Activated CD8-positive, alpha-beta memory T cell treated with anti-CD3 and anti-CD28 coated beads for 48 hours (primary cell): ENCODE data around the gene TIMM17B.

Experiments used
- DNase-seq, 3 experiments: peaks; one replicate each; pipeline ENCODE4 v3.0.0-alpha.2; 2020; ENCODE audit warnings: low read depth in 2 of 3, low spot score in 2 of 3

The TIMM17B gene

DNA sequence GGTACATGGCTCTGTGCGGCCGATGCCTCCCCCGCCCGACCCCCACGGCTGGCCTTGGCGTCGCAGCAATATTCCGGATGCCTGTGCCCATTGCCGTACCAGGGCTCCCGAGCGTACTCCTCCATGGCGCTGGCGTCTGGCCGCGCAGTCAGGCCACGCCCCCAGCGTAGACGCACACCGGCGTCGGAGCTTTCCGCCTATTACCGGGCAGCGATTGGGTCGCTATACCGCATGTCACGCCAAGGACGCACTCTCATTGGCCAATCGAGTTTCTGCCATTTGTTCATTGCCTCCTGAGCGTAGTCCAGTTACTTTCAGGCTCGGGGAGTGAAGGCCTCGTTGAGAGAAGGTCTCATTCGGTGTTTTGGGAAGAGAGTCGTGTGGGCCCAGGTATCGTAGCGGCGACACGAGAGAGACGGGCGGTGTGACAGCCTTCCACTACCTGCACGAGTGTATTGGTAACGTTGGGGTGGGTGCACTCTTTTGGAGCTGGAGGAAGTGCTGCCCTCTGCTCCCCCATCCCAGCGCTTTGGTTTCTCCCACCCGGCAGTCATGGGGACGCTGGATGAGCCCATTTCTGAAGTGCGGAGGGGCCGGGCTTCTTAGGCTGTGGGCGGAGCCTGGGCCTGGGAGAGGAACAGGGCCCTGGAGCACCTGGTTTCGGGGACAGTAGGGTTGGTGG is at the start of gene TIMM17B, which contains the start of gene PQBP1:
Gene TIMM17B, minus strand, starts transcription at position 144 of the 682 bp plus-strand sequence. Its CDS starts 19 bp downstream, at position 125.
Gene PQBP1, plus strand, starts transcription at position 306 of the 682 bp plus-strand sequence. CDS start 580 bp downstream, outside the sequence.
- peak in 2 of 3 experiments; percentile 57 to 67 for DNase-seq

DNA sequence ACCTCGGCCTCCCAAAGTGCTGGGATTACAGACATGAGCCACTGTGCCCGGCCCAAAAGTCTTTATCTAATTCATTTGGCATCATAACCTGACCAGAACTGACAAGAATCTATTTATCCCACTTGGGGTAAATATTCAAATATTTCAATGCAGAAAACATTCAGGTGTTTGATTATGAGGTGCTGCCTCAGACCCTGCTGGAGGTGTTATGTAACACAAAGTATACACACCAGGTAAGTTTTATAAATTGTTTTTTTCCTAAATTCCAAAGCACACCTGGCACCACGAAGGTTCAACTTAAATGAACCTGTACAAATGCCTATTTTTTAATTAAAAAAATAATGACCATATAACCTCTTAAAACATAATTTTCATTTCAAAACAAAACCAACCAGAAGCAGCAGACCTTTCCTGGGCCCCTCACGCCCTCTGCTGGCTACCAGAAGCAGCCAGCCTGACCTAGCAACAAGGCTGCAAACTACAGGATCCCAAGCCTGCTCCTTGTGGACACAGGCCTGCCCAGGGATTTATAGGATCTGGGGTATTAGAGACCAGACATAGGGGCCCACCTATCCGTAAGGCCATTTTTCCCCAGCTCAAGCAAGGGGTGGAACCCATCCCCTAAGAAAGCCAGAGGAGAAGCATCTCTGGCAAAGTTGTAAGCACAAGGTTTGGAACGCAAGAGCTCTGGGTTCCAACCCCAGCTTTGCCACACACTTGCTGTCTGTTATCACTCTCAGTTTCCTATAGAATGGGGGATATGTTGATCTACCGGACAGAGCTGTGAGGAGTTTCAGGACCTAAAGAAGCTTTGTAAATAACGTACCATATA is 48.2 kb upstream of the TIMM17B start:
- DNase-seq: no peak

DNA sequence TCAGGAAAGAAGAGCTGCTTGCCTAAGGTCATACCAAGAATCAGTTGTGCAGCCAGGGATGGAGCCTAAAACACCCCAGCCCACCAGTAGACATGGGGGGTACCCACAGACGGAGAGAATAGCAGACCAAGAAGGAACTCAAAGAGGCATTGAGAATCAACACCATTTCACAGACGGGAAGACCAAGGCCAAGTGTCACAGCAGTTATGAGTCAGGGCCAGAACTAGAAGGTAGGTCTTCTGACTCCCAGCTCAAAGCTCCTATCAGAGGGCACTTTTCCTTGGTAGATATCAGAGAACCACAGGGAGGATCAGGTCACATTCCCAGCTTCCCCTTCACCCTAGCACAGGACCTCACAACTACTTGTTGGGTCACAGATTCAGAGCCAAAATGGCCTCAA is 45.3 kb upstream of the TIMM17B start:
- DNase-seq: no peak

DNA sequence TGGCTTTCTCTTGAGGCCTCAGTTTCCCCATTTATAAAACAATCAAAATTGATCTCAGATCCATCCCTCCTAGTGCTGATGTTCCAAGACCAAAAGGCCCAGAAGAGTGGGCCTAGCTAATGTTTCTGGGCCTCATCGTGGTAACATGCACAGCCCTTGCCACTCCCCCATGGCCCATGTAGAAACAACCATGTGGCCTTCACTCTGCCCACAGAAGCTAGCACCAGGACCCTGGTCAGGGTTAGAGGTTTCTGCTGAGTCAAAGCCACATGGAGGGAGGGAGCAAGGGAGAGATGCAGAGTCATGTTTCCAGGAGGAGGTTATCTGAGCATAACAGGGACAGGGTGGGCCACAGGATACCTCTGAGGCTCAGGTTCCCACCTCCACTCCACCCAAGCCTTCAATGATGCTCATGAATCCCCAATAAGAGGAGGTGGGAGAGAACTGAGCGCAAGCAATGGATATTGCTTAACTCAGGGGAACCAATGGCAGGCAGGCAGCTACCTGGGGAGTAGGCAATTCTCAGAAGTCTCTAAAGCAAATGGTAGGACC is 42.9 kb upstream of the TIMM17B start:
- no peak for DNase-seq

DNA sequence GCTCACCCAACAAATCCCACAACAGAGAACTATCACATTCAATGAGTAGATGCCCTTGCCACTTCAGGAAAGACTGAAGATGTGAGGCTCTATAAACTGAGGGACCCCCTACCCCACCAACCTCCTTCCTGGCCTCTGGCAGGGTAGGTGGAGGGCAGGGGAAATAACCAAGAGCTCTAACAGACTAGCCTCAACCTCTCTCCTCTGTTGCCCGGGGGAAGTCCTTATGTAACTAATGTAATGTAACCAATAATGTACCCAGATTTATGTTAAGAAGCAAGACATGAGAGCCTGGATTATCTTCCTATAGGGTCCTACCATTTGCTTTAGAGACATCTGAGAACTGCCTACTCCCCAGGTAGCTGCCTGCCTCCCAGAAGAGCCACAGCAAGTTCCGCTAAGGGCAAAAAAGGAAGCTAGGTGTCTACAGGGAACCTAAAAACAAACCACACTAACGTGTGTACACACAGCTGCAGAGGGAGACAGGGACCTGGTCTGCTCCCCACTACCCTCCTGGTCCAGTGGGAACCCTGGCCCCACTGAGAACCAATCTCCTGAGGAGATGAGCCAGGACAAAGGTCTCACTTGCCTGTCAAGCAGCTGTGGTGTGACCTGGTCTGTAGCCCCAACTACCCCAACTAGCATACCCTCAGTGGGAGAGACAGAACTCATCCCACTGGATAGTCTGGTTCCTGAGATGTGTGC is 42.1 kb upstream of the TIMM17B start:
- no peak for DNase-seq

DNA sequence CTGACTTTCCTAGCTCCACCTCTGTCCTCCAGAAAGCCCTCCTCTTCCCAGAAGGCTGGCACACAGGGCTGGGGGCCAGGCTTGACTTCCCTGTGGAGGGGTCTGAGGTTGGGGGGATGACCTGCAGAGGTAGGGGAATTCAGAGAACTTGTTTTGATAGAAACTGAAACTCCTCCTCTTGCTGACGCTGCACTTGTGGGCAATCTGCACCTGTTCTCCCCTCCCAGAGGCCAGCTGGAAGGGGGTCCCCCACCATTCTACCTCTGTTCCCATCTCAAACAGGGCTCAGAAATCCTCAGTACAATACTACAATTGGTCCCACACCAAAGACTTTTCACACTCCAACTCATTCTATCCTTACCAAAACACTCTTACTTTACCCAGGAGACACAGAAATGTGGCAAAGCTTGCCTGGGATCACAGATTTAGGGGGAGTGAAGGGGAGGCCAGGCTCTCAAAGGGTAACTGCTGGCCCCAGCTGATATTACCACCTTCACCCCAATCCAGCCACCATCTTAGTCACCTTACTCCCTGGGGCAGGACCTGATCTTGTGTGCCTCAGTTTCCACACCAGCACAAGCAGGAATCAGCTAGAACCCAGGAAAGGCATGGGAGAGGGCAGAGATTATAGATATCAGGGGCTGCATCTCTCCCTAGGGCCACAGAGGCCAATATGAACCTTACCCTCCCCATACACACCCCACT is 41.3 kb upstream of the TIMM17B start:
- DNase-seq: peak in 1 of 3 experiments; percentile 62

DNA sequence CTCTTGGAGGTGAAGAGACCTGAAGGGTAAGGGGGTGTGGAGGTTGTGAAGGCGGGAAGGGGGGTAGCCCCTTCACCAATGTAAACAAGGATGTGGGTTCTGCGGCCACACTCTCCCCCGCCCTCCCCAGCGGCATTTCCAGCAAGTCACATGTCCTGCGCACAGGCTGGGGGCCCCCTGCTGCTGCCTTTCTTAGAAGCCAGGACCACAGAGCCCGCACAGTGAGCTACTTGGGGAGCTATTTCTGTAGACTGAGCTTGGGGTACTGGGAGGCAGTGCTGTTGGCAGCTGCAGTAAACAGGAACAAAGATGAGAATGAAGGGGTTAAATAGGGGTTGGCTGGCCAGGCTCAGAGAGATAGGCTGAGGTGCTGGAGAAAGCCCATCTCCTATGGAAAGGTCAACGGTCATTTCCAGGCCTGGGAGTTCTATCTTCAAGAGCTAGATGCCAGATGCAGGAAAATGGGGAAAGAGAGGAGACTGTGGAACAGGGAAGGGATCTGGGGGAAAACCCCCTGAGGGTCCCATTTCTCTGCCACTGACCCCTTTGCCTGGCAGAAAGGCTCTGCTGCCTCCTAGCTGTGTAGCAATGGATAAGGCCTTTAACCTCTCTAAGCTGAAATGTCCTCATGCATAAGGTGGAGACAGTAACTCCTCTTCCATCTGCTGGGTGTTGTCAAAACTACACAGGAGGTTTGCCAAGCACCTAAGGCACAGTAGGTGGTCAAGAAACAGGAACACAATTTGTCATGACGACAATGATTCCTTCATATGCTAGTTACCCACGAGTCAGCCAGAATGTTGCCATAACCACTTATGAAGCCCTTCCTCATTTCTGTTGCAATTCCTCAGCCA is 39.7 kb upstream of the TIMM17B start:
- DNase-seq: peak; percentile 71 to 85 (median 84)

DNA sequence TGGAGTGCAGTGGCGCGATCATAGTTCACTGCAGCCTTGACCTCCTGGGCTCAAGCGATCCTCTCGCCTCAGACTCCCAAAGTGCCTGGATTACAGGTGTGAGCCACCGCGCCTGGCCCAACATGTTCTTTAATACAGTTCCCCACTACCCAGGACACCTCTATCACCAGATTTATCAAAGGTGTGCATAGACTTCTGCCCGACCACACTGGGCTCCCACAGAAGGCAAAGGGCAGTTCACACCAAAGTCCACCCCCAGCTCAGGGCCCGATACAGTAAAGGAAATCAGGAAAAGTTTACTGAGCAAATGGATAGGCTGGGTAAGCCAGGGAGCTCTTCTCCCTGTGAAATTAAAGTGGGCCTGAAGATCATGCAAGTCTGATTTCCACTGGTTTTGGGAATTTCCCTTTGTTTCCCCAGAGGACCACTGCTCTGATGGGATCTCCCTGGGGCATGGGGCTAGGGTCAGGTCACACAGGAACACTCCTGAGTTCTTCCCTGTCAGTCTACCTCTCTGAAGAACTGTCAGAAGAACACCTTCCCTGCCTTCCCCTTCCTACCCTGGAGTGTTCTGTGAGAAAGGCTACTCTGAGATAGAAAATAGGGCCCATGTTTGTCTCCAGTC is 39.0 kb upstream of the TIMM17B start:
- DNase-seq: no peak

DNA sequence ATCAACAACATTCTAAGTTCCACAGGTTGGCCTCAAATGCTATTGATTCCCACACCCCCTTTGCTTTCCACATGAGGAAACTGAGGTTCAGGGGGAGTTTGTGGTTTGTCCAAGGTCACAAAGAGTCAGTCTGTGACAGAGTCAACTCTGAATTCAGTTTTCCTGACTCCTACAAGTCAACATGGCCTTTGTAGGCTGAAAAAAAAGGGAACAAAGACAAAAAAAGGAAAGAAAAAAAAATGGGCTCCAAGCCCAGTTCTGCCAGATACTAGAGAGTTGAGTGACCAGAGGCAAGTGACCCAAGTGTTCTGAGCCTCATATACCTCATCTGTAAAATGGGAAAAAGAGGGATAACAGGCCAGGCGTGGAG is 37.7 kb upstream of the TIMM17B start:
- DNase-seq: no peak

DNA sequence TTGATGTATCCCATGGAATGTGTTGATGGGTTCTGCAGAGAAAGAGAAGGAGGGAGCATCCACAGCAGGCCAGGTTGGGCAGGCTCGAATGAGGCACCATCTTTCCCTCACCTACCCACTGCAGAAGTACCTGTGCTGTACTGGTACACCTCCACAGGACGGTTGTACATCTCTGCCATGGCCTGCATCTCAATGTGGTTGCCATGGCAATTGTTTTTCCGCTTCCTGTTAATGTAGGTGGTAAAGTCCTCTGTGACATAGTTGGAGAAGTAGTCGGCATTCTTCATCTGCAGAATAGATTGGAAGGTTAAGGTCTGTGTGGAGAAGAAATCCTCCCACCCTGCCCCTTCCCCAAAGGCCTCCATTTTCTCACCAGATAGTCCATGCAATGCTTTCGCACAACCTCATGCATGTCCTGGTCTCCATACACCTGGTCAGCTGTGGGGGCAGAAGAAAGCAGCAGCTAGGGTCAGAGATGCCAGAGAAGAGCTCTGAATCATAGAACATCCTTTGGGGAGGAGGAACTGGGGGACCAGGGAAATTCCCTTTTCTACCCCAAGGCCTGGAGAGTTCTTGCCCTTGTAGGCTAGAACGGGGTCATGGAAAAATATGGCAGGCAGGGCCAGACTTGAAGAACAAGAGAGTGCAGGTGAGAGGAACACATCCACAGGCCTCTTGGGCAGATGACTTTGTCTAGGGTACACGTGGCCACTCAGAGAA is 37.2 kb upstream of the TIMM17B start:
- DNase-seq: no peak

DNA sequence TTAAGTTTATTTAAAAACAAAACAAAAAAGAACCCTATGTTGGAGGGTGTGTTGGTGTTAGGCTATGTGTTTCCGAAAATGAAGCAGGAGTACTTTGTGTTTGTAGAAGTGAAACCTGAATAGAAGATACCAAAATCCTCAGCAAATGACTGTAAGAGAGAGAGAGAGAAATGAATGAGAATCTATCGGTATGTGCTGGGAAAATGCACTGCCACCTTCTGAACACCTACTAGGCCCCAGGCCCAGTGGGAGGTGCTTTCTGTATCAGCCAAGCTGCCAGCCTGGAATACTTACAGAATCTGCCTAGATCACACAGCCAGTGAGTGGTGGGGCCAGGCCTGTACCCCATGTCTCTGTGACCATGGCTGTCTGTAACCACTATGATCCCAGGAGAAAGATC is 36.2 kb upstream of the TIMM17B start:
- no peak for DNase-seq

DNA sequence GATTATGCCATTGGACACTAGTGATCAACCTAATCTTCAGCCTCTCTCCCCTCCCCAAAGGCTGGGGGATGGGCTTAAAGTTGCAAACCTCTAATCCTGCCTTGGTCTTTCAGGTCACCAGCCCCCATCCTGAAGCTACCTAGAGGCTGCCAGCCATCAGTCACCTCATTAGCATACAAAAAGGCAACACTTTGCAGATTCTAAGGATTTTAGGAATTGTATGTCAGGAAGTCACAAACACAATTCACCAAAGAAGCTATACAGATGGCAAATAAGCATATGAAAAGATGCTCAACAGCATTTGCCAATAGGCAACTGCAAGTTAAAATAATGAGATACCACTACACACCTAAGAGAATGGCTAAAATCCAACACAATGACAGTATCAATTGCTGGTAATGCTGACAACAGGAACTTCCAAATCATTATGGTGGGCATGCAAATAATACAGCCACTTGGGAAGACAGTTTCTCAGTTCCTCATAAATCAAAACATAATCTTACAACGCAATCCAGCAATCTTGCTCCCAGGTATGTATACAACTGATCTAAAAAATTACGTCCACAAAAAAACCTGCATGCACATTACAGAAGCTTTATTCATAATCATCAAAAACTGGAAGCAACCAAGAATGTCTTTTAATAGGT is 30.3 kb upstream of the TIMM17B start:
- DNase-seq: no peak

DNA sequence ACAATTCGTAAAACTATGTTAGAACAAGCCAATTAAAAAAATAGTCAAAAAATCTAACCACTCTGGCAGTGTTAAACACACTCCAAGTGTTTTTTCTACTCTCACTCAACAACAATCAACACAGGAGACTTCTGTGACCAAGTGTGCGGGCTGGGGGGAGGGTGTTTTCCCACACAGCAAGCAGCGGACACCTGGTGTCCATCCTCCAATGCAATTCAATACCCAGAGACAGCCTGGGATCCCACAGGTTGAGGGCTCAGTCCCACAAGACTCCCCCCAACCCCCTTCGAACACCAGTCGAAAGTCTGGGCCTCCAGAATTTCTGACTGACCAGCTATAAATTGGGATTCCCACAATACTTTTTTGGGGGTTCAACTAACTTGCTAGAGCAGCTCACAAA is 29.6 kb upstream of the TIMM17B start:
- no peak for DNase-seq

DNA sequence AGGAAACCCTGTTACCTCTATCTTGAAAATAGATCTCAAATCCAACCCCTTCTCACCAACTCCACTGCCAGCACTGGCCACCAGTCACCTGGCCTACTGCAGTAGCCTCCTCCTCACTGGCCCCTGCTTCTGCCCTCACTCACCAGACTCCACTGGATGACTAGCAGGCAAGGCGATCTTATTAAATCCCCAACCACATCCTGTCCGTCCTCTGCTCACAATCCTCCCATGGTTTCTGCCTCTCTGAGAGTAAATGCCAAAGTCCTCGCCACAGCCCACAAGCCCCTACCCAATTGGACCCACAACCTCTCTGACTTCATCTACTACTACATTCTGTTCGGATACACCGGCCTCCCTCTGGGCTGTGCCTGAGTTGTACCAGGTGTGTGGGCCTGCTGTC is 26.7 kb upstream of the TIMM17B start:
- no peak for DNase-seq

DNA sequence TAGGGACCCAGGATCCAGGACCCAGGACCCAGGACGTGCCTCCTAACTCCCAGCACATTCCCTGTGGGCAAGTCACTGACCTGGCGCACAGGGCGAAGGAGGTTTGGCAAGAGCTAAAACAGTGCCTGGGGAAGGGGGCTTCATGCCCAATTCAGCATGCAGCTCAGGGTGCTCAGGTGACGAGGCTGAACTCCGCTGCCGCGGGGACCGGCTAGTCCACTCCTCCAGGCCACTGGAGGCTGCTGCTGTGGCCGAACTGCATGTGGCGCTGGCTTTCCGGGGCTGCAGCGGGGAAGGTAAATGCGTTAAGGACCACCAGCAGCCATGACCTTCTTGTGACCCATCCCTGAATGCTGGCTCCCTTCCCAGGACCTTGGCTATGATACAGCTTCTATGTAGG is 26.2 kb upstream of the TIMM17B start:
- DNase-seq: no peak

DNA sequence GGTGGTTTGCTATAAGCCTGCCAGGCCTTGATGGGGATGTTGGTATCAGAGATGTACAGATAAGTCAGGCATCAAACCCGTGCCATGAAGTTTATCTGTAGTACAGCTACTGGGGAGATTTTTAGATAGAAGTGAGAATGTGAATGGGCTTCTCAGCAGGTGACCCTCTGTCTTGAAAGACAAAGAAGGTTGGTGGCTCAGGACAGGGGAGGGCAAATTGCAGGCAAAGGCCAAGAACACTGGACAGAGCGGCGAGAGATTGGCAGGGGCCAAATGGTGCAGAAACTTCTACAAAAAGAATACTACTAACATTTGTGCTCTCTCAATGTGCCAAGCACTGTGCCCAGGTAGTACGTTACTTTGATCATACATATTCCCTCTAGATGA is 23.1 kb upstream of the TIMM17B start:
- no peak for DNase-seq

DNA sequence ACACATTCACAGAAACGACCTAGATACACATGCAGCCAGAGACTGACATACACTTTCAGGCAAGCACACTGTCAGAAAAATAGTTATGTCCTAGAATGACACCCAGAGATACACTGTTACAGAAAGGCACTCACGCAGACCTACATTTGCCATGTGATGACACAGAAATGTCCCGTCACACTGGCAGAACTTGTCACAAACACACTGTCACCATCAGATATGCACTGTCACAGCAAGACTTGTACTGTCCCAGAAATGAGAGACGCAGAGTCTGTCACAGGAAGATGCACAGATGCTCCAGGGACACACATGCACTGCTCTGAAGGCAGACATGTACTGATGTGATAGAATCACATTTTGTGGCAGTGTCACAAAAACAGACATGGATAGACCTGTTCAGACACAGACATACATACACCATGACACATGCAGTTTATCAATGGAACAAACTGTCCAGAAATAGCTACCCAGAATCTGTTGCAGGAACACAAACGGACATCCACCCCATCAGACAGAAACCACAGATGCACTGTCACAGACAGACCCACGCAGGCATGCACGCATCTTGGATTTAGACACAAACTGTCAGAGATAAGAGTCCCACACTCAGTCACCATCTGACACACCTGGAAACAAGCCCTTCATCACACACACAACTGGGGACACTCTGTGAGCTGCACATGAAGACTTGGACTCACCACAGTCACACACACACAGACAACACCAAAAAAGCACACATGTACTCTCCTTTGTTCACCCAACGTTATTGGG is 22.6 kb upstream of the TIMM17B start:
- DNase-seq: no peak
